Measurements from ENCODE around the gene BUB1B.

The BUB1B gene

GRCh38 chr15:40254452-40254851 is 93.6 kb downstream of the BUB1B start:
- no peak for DNase-seq

GRCh38 chr15:40255033-40255432 is 94.2 kb downstream of the BUB1B start:
- no peak for DNase-seq

GRCh38 chr15:40256638-40257235 is 95.9 kb downstream of the BUB1B start:
- DNase-seq: peak in 1 of 5 experiments; percentile 34

GRCh38 chr15:40257656-40258450 is 97.0 kb downstream of the BUB1B start:
- DNase-seq: no peak

GRCh38 chr15:40258544-40258943 is 97.7 kb downstream of the BUB1B start:
- DNase-seq: no peak

DNA sequence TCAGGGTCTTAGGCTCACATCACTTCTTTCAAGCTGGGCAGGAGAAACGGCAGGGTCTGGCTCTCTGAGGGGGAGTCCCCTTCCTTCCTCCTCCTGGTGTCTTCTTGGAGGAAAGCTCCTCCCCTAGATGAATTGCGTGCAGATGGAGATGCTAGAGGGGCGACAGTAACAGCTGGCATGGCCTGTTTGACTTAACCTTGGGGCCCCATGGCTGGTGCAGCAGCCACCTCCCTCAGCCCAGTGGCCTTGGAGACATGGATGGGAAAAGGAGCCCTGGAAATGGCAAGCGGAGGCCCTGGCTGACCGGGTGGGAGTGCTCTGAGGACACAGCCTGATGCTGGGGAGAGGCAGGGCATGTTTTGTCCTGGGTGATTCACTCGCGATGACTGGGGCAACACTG is 98.2 kb downstream of the BUB1B start:
- no peak for DNase-seq

DNA sequence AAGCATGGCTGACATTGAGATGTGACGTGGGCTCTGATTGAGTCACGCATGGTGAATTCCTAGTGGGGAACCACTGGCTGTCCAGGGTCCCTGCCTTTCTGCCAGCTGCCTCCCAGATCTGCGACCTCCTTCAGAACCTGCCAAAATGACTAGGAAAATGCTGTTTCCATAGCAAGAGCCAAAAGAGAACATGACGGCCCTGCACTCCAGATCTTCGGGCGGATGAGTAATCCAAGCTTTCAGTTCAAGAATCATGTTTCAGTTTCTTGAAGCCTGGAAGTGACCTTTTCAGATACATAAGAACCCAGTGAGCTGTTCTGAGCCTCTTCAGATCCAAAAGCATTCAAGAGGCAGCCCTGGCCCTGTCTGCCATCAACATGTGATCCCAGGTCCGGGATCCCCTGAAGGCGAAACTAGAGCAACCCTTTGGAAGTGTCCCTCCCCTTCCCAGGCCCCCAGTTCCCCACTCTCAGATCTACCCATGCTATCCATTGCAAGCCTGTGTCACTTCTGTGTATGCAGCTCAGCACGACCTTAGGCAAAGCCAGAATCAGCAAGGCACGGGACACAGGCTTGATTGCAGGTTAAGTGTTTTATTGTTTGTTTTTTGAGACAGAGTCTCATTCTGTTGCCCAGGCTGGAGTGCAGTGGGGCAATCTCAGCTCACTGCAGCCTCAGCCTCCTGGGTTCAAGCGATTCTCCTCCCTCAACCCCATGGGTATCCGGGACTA is 102.3 kb downstream of the BUB1B start:
- no peak for DNase-seq

DNA sequence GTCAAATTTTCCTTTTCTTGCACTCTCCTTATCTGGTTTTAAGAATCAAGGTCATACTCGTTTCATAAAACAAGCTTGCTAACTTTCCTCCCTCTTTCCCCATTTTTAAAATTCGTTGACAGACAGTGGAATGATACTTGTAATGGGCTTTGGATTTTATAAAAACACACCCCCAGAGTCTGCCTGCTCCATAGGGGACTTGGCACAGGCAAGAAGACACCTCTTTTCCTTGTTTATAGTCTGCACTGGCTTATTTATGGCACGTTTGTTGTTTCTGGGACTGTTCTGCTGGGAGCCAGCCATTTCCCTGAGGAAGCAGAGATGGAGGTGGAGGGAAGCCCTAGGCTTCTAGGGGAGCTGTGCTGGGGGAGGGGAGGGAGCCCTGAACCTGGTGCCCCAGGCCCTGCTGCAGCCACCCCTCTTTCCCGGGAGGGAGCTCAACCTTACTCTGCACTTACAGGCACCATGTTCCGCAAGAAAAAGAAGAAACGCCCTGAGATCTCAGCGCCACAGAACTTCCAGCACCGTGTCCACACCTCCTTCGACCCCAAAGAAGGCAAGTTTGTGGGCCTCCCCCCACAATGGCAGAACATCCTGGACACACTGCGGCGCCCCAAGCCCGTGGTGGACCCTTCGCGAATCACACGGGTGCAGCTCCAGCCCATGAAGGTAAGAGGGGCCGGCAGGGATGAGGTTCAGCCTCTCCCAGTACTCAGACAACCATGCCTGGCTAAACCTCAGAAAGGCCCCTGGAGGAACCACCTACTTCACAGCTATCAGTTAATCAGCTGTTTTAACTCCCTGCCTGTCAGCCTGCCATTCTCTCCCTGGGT is 103.7 kb downstream of the BUB1B start:
- DNase-seq: no peak

DNA sequence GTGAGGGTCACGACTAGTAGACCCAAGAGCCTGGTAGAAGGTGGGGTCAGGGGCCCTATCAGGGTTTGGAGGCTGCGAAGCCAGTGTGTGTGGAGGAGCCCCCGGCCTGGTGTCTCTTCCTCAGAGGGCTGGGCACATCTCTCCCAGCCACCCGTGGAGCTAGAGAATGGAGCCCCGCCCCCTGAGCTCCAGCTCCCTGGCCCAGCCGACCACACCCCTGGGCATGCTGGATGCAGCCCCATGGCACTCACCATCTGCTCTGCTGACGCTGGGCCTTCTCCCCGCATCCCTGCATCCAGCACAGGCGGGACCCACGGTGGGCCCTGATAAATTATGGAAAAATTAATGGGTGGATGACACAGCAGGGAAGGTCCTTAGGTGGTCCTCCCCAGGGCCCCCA is 104.5 kb downstream of the BUB1B start:
- no peak for DNase-seq

DNA sequence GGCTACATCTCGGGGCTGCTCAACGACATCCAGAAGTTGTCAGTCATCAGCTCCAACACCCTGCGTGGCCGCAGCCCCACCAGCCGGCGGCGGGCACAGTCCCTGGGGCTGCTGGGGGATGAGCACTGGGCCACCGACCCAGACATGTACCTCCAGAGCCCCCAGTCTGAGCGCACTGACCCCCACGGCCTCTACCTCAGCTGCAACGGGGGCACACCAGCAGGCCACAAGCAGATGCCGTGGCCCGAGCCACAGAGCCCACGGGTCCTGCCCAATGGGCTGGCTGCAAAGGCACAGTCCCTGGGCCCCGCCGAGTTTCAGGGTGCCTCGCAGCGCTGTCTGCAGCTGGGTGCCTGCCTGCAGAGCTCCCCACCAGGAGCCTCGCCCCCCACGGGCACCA is 105.0 kb downstream of the BUB1B start:
- DNase-seq: no peak

GRCh38 chr15:40266828-40267304 is 106.0 kb downstream of the BUB1B start:
- DNase-seq: no peak

GRCh38 chr15:40267670-40268069 is 106.8 kb downstream of the BUB1B start:
- no peak for DNase-seq

GRCh38 chr15:40269604-40270003 is 108.7 kb downstream of the BUB1B start:
- DNase-seq: no peak

- peak in 1 of 5 experiments; percentile 56 for DNase-seq
Observed at GRCh38 chr15:40270246-40270995, 109.6 kb downstream of the BUB1B start.

Measured in T-helper 2 cell (primary cell).